ENCODE data around the gene IGSF9B.

The IGSF9B gene

DNA sequence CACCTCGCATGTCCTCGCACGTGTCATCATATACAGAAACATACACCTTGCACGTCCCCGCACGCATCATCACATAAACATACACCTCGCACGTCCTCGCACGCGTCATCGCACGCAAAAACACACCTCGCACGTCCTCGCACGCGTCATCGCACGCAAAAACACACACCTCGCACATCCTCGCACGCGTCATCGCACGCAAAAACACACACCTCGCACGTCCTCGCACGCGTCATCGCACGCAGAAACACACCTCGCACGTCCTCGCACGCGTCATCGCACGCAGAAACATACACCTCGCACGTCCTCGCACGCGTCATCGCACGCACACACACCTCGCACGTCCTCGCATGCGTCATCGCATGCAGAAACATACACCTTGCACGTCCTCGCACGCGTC lies 16.7 kb downstream of the IGSF9B start:
- H3K9me2 ChIP-seq (replicated peaks; ENCODE audit: insufficient read depth, low read length), result no peaks in the 10 kb centered on the region
- TF ChIP-seq, protein P1, sequence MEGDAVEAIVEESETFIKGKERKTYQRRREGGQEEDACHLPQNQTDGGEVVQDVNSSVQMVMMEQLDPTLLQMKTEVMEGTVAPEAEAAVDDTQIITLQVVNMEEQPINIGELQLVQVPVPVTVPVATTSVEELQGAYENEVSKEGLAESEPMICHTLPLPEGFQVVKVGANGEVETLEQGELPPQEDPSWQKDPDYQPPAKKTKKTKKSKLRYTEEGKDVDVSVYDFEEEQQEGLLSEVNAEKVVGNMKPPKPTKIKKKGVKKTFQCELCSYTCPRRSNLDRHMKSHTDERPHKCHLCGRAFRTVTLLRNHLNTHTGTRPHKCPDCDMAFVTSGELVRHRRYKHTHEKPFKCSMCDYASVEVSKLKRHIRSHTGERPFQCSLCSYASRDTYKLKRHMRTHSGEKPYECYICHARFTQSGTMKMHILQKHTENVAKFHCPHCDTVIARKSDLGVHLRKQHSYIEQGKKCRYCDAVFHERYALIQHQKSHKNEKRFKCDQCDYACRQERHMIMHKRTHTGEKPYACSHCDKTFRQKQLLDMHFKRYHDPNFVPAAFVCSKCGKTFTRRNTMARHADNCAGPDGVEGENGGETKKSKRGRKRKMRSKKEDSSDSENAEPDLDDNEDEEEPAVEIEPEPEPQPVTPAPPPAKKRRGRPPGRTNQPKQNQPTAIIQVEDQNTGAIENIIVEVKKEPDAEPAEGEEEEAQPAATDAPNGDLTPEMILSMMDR (IDR thresholded peaks at IDR 0.05; ENCODE audit: insufficient read depth, low read length, poor library complexity, severe bottlenecking), result no peak
- no peak for TF ChIP-seq EZH2phosphoT487 (conservative IDR thresholded peaks at IDR 0.05; ENCODE audit: low read length)
- H2AFZ ChIP-seq (ENCODE audit: low read depth, low read length, severe bottlenecking), result no peak overlapping the region

DNA sequence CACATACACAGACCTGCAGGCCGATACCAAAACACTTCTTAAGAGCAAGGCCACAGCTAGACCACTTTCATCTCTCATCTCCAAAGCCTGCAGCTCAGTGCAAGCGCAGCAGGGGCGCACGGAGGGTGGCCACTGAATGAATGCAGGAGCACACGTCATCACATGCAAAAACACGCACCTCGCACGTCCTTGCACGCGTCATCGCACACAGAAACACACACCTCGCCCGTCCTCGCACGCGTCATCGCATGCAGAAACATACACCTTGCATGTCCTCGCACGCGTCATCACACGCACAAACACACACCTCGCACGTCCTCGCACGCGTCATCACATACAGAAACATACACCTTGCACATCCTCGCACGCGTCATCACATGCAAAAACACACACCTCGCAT lies 17.2 kb downstream of the IGSF9B start:
- Histone ChIP-seq H4K20me1 (ENCODE audit: low read depth, low read length) (no peaks in the 10 kb centered on the region), H3K4me3 (ENCODE audit: insufficient read depth, low read length, poor library complexity, severe bottlenecking) (no peak overlapping the region), H3K4me2 (ENCODE audit: low read depth, low read length, poor library complexity, severe bottlenecking) (no peak overlapping the region), H2AFZ (ENCODE audit: low read depth, low read length, severe bottlenecking) (no peak overlapping the region), H3K27ac (ENCODE audit: low read depth, low read length) (no peak overlapping the region), H3K36me3 (ENCODE audit: low read length) (no peaks in the 10 kb centered on the region), H3K27me3 (ENCODE audit: low read length) (no peaks in the 10 kb centered on the region), H3F3A (ENCODE audit: insufficient read depth) (no peaks in the 10 kb centered on the region), H3K79me2 (ENCODE audit: insufficient read depth, low read length) (no peaks in the 10 kb centered on the region), H3K9ac (ENCODE audit: low read length) (no peak overlapping the region), H3K9me2 (replicated peaks; ENCODE audit: insufficient read depth, low read length) (no peaks in the 10 kb centered on the region), H3K9me3 (ENCODE audit: insufficient read depth, low read length) (no peaks in the 10 kb centered on the region)
- TF ChIP-seq EZH2phosphoT487 (conservative IDR thresholded peaks at IDR 0.05; ENCODE audit: low read length), result no peak
- TF ChIP-seq, protein P1 (IDR thresholded peaks at IDR 0.05; ENCODE audit: insufficient read depth, low read length, poor library complexity, severe bottlenecking), result no peak

More for the DNA sequence above, 16.7 kb downstream of the IGSF9B start:
- Histone ChIP-seq H3K4me3 (ENCODE audit: insufficient read depth, low read length, poor library complexity, severe bottlenecking) (no peak overlapping the region), H4K20me1 (ENCODE audit: low read depth, low read length) (no peaks in the 10 kb centered on the region), H3K9ac (ENCODE audit: low read length) (no peak overlapping the region), H3K36me3 (ENCODE audit: low read length) (no peaks in the 10 kb centered on the region), H3F3A (ENCODE audit: insufficient read depth) (no peaks in the 10 kb centered on the region), H3K27ac (ENCODE audit: low read depth, low read length) (no peak overlapping the region), H3K4me2 (ENCODE audit: low read depth, low read length, poor library complexity, severe bottlenecking) (no peak overlapping the region), H3K27me3 (ENCODE audit: low read length) (no peaks in the 10 kb centered on the region), H3K79me2 (ENCODE audit: insufficient read depth, low read length) (no peaks in the 10 kb centered on the region), H3K9me3 (ENCODE audit: insufficient read depth, low read length) (no peaks in the 10 kb centered on the region)

DNA sequence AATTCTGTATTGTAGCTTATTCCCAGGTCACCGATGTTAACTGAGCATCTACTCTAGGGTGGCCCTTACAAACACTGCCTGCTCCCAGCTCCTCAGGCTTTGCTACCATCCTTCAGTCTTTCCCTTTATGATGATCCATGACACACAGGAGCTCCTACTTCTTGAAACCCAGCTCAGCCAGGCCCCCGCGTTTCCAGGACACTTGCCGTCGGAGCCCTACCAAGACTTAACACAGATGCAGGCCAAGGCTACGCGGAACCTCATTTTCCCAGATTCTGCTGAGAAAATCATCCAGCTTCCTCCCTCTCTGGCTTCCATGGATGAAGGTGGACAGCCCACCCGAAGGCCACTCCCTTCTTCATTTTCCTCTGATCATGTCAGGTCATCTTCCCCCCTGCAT lies 18.6 kb downstream of the IGSF9B start:
- Histone ChIP-seq H3K36me3 (ENCODE audit: low read length) (no peaks in the 10 kb centered on the region), H3K27me3 (ENCODE audit: low read length) (no peaks in the 10 kb centered on the region)

More for the DNA sequence above, 18.6 kb downstream of the IGSF9B start:
- Histone ChIP-seq H3K79me2 (ENCODE audit: insufficient read depth, low read length) (no peaks in the 10 kb centered on the region), H3K9ac (ENCODE audit: low read length) (no peak overlapping the region), H3K9me2 (replicated peaks; ENCODE audit: insufficient read depth, low read length) (no peaks in the 10 kb centered on the region), H3K27ac (ENCODE audit: low read depth, low read length) (no peak overlapping the region), H3K4me3 (ENCODE audit: insufficient read depth, low read length, poor library complexity, severe bottlenecking) (no peak overlapping the region), H4K20me1 (ENCODE audit: low read depth, low read length) (no peaks in the 10 kb centered on the region), H2AFZ (ENCODE audit: low read depth, low read length, severe bottlenecking) (no peak overlapping the region), H3K9me3 (ENCODE audit: insufficient read depth, low read length) (no peaks in the 10 kb centered on the region), H3K4me2 (ENCODE audit: low read depth, low read length, poor library complexity, severe bottlenecking) (no peak overlapping the region), H3F3A (ENCODE audit: insufficient read depth) (no peaks in the 10 kb centered on the region)
- TF ChIP-seq, protein P1 (IDR thresholded peaks at IDR 0.05; ENCODE audit: insufficient read depth, low read length, poor library complexity, severe bottlenecking), result no peak
- TF ChIP-seq EZH2phosphoT487 (conservative IDR thresholded peaks at IDR 0.05; ENCODE audit: low read length), result no peak
